Neural progenitor cell (in vitro differentiated cells): Measurements from ENCODE around the gene TRABD. TPM values are rescaled to one million over a fixed set of nuclear protein-coding genes. Genes with fewer than 3 reads are reported as not detected.

Experiments used
- DNase-seq: peaks from one replicate; pipeline ENCODE4 v3.0.0-alpha.2; 2016; ENCODE audit warnings: low spot score
- H2AFZ ChIP-seq: fragments of 200-600 bp; sonication (generic); replicated peaks from 2 replicates; pipeline ENCODE4 v1.6.1; 2016; ENCODE audit warnings: antibody characterized with exemption
- H3F3A ChIP-seq: fragments of 200-600 bp; sonication (generic); 2 replicates; pipeline ENCODE4 v1.6.1; 2016; ENCODE audit warnings: antibody characterized with exemption, low read depth
- H3K27ac ChIP-seq: fragments of 200-600 bp; sonication (generic); 2 replicates; pipeline ENCODE4 v1.5.1; 2016; ENCODE audit warnings: mild to moderate bottlenecking
- H3K27me3 ChIP-seq: fragments of 200-600 bp; sonication (generic); 2 replicates; pipeline ENCODE4 v1.6.1; 2016; ENCODE audit warnings: mild to moderate bottlenecking, moderate library complexity
- H3K36me3 ChIP-seq: fragments of 200-600 bp; sonication (generic); 2 replicates; pipeline ENCODE4 v1.5.1; 2016
- H3K4me1 ChIP-seq: fragments of 200-600 bp; sonication (generic); 2 replicates; pipeline ENCODE4 v1.6.1; 2016; ENCODE audit warnings: mixed run types
- H3K4me2 ChIP-seq: fragments of 200-600 bp; sonication (generic); 2 replicates; pipeline ENCODE4 v1.6.1; 2016
- H3K4me3 ChIP-seq: fragments of 200-600 bp; sonication (generic); 2 replicates; pipeline ENCODE4 v1.5.1; 2016
- H3K79me2 ChIP-seq: fragments of 200-600 bp; sonication (generic); 2 replicates; pipeline ENCODE4 v1.6.1; 2016; ENCODE audit warnings: low read depth
- H3K9ac ChIP-seq: fragments of 200-600 bp; sonication (generic); 2 replicates; pipeline ENCODE4 v1.6.1; 2016
- H3K9me3 ChIP-seq: fragments of 200-600 bp; sonication (generic); 2 replicates; pipeline ENCODE4 v1.5.1; 2016; ENCODE audit warnings: low read depth
- H4K20me1 ChIP-seq: fragments of 200-600 bp; sonication (generic); 2 replicates; pipeline ENCODE4 v1.6.1; 2016; ENCODE audit warnings: low read depth
- H3K27ac Mint-ChIP-seq: 3 replicates; pipeline ENCODE4 v1.8.0; 2021; ENCODE audit warnings: mixed read lengths
- H3K27me3 Mint-ChIP-seq: 2 replicates; pipeline ENCODE4 v1.8.0; 2022; ENCODE audit warnings: low read depth, mild to moderate bottlenecking, inconsistent platforms, moderate library complexity, mixed read lengths; ENCODE audit not compliant: insufficient read depth
- H3K36me3 Mint-ChIP-seq: 3 replicates; pipeline ENCODE4 v1.8.0; 2021; ENCODE audit warnings: mixed read lengths
- H3K4me1 Mint-ChIP-seq: 3 replicates; pipeline ENCODE4 v1.8.0; 2021; ENCODE audit warnings: mixed read lengths
- H3K4me3 Mint-ChIP-seq: 3 replicates; pipeline ENCODE4 v1.8.0; 2021; ENCODE audit warnings: mild to moderate bottlenecking, moderate library complexity, mixed read lengths
- H3K9me3 Mint-ChIP-seq: 3 replicates; pipeline ENCODE4 v1.8.0; 2020; ENCODE audit warnings: mixed read lengths
- CTCF ChIP-seq: fragments of 200-600 bp; sonication (generic); IDR thresholded peaks from 2 replicates; pipeline ENCODE4 v1.5.1; 2017; ENCODE audit warnings: antibody characterized with exemption, mild to moderate bottlenecking
- EZH2 ChIP-seq: fragments of 200-600 bp; sonication (generic); IDR thresholded peaks from 2 replicates; pipeline ENCODE4 v1.6.1; 2017; ENCODE audit warnings: antibody characterized with exemption, mild to moderate bottlenecking, moderate library complexity
- EZH2phosphoT487 ChIP-seq: fragments of 200-600 bp; sonication (generic); IDR thresholded peaks from 2 replicates; pipeline ENCODE4 v1.6.1; 2017; ENCODE audit warnings: antibody characterized with exemption
- total RNA-seq: library from RNA; depleted of rRNA; stranded (reverse); fragments of >200 nt; gene quantifications from 2 replicates; pipeline ENCODE4 v1.2.3, GENCODE V29; 2015; ENCODE audit warnings: low replicate concordance

Gene TRABD
- total RNA-seq, 1 donor from 2014 or later = 15.4 TPM

- H3K27ac ChIP-seq = no peak overlapping the region
- Mint-ChIP-seq H3K4me1 (peaks cover 12% of the 10 kb centered on the region), H3K4me3 (no peak overlapping the region), H3K36me3 (peaks cover 2% of the 10 kb centered on the region), H3K27ac (no peak overlapping the region), H3K27me3 (peaks cover 6% of the 10 kb centered on the region), H3K9me3 (no peaks in the 10 kb centered on the region)
- TF ChIP-seq CTCF = no peak
- TF ChIP-seq EZH2phosphoT487 = no peak
- TF ChIP-seq EZH2 = no peak
- H3K4me2 ChIP-seq = no peak overlapping the region
- no peaks in the 10 kb centered on the region for H3K79me2 ChIP-seq
- DNase-seq = no peak
- H3K9ac ChIP-seq = no peak overlapping the region
- H3F3A ChIP-seq = peaks cover 5% of the 10 kb centered on the region
- no peak overlapping the region for H2AFZ ChIP-seq
- H3K9me3 ChIP-seq = no peaks in the 10 kb centered on the region
- peaks cover 11% of the 10 kb centered on the region for H3K27me3 ChIP-seq
- no peaks in the 10 kb centered on the region for H3K36me3 ChIP-seq
- no peaks in the 10 kb centered on the region for H4K20me1 ChIP-seq
- no peak overlapping the region for H3K4me3 ChIP-seq
- no peaks in the 10 kb centered on the region for H3K4me1 ChIP-seq
Measured at GRCh38 chr22:50175921-50176849, 9.5 kb upstream of the TRABD start.

GRCh38 chr22:50176850-50177536, 8.7 kb upstream of the TRABD start:
- H3K4me1 Mint-ChIP-seq = peaks cover 12% of the 10 kb centered on the region
- H3K4me3 Mint-ChIP-seq = no peak overlapping the region
- Histone ChIP-seq H4K20me1 (no peaks in the 10 kb centered on the region), H3K27me3 (peaks cover 3% of the 10 kb centered on the region), H3K9me3 (no peaks in the 10 kb centered on the region), H3K4me1 (no peaks in the 10 kb centered on the region), H3K79me2 (no peaks in the 10 kb centered on the region), H3K4me2 (no peak overlapping the region), H3K4me3 (no peak overlapping the region), H3K27ac (no peak overlapping the region), H3K36me3 (no peaks in the 10 kb centered on the region), H2AFZ (no peak overlapping the region), H3F3A (peaks cover 2% of the 10 kb centered on the region), H3K9ac (no peak overlapping the region)
- DNase-seq = no peak
- peaks cover 2% of the 10 kb centered on the region for H3K36me3 Mint-ChIP-seq
- TF ChIP-seq EZH2phosphoT487 (no peak), EZH2 (no peak), CTCF (no peak)
- H3K27ac Mint-ChIP-seq = no peak overlapping the region
- H3K9me3 Mint-ChIP-seq = no peaks in the 10 kb centered on the region
- H3K27me3 Mint-ChIP-seq = peaks cover 3% of the 10 kb centered on the region

GRCh38 chr22:50177537-50178470, 7.9 kb upstream of the TRABD start:
- Histone ChIP-seq H3K9ac (no peak overlapping the region), H3K79me2 (no peaks in the 10 kb centered on the region), H3K36me3 (no peaks in the 10 kb centered on the region), H3K4me2 (no peak overlapping the region), H2AFZ (no peak overlapping the region), H3K4me3 (no peak overlapping the region), H4K20me1 (no peaks in the 10 kb centered on the region), H3K27ac (no peak overlapping the region), H3K27me3 (no peaks in the 10 kb centered on the region), H3K4me1 (no peaks in the 10 kb centered on the region), H3F3A (no peaks in the 10 kb centered on the region), H3K9me3 (no peaks in the 10 kb centered on the region)
- Mint-ChIP-seq H3K36me3 (peaks cover 2% of the 10 kb centered on the region), H3K27ac (peak overlapping the region; percentile 92), H3K27me3 (peaks cover under 1% of the 10 kb centered on the region), H3K4me3 (no peak overlapping the region), H3K9me3 (no peaks in the 10 kb centered on the region), H3K4me1 (peaks cover 12% of the 10 kb centered on the region)
- no peak for DNase-seq
- TF ChIP-seq EZH2phosphoT487 (no peak), EZH2 (no peak), CTCF (no peak)
